IMR-90 (cell line): Measurements from ENCODE around the gene TNRC6B. TPM values are rescaled to one million over a fixed set of nuclear protein-coding genes. Genes with fewer than 3 reads are reported as not detected.

Experiments
- ATAC-seq: fragments of 200-7000 bp; cut with Tn5 transposase; 2 replicates; pipeline ENCODE4 v1.9.1; 2020; ENCODE audit warnings: low read depth, mild to moderate bottlenecking, moderate library complexity
- BruUV-seq: library from RNA; stranded (reverse); fragments of 400-500 nt; replicated peaks from 2 replicates; lab custom pipeline; 2021; lab: Mats Ljungman, UMichigan
- CTCF ChIA-PET: fragments of 300-600 bp; formaldehyde crosslinking; extraction: SDS; loops from one replicate; lab custom pipeline; 2021; ENCODE audit warnings: antibody characterized with exemption; lab: Yijun Ruan, JAX
- POLR2A ChIA-PET: fragments of 300-600 bp; sonication (Branson Sonifier 250); formaldehyde crosslinking; loops from one replicate; lab custom pipeline; 2022; ENCODE audit warnings: antibody characterized with exemption; ENCODE audit not compliant: unreplicated experiment; lab: Charles Lee
- DNase-seq: peaks from one replicate; pipeline ENCODE4 v3.0.0; 2013
- H2AFZ ChIP-seq: replicated peaks from 2 replicates; pipeline ENCODE3; 2013; ENCODE audit warnings: low read length, mild to moderate bottlenecking; ENCODE audit not compliant: poor library complexity
- H2AK5ac ChIP-seq: 2 replicates; pipeline ENCODE4 v1.6.1; 2013; ENCODE audit warnings: low read depth, low read length, inconsistent platforms
- H2AK9ac ChIP-seq: replicated peaks from 2 replicates; pipeline ENCODE3; 2013; ENCODE audit warnings: mild to moderate bottlenecking, low read depth, low read length, moderate library complexity; ENCODE audit not compliant: poor library complexity
- H2BK120ac ChIP-seq: 2 replicates; pipeline ENCODE4 v1.6.1; 2013; ENCODE audit warnings: low read depth, low read length, inconsistent platforms
- H2BK15ac ChIP-seq: 3 replicates; pipeline ENCODE4 v1.6.1; 2013; ENCODE audit warnings: low read depth, low read length, inconsistent platforms
- H2BK20ac ChIP-seq: 2 replicates; pipeline ENCODE4 v1.6.1; 2013; ENCODE audit warnings: low read depth, mild to moderate bottlenecking, inconsistent platforms, low read length, moderate library complexity
- H2BK5ac ChIP-seq: 2 replicates; pipeline ENCODE4 v1.6.1; 2013; ENCODE audit warnings: mild to moderate bottlenecking, low read depth, low read length, inconsistent platforms; ENCODE audit not compliant: poor library complexity, severe bottlenecking
- H3K14ac ChIP-seq: replicated peaks from 2 replicates; pipeline ENCODE4 v1.6.1; 2013; ENCODE audit warnings: low read depth, low read length, inconsistent platforms
- H3K18ac ChIP-seq: 2 replicates; pipeline ENCODE4 v1.6.1; 2013; ENCODE audit warnings: low read depth, low read length, control low read depth
- H3K23ac ChIP-seq: 2 replicates; pipeline ENCODE4 v1.6.1; 2013; ENCODE audit warnings: low read depth, low read length, inconsistent platforms
- H3K27ac ChIP-seq: 2 replicates; pipeline ENCODE4 v1.5.1; 2013; ENCODE audit warnings: mild to moderate bottlenecking, control low read depth, low read length; ENCODE audit not compliant: insufficient read depth
- H3K27me3 ChIP-seq: 2 replicates; pipeline ENCODE4 v1.6.1; 2013; ENCODE audit warnings: low read length; ENCODE audit not compliant: control insufficient read depth, insufficient read depth
- H3K36me3 ChIP-seq: 2 replicates; pipeline ENCODE4 v1.6.1; 2013; ENCODE audit warnings: low read length, mixed read lengths; ENCODE audit not compliant: control insufficient read depth, insufficient read depth
- H3K4ac ChIP-seq: 2 replicates; pipeline ENCODE4 v1.6.1; 2013; ENCODE audit warnings: low read depth, low read length, inconsistent platforms
- H3K4me1 ChIP-seq: 2 replicates; pipeline ENCODE4 v1.6.1; 2013; ENCODE audit warnings: low read length, mixed read lengths; ENCODE audit not compliant: control insufficient read depth, insufficient read depth
- H3K4me2 ChIP-seq: 2 replicates; pipeline ENCODE4 v1.6.1; 2013; ENCODE audit warnings: low read depth, mild to moderate bottlenecking, control low read depth, low read length, moderate library complexity
- H3K4me3 ChIP-seq: 2 replicates; pipeline ENCODE4 v1.5.1; 2013; ENCODE audit warnings: low read depth, mild to moderate bottlenecking, control low read depth, low read length, moderate library complexity; ENCODE audit not compliant: insufficient read depth
- H3K56ac ChIP-seq: 2 replicates; pipeline ENCODE4 v1.6.1; 2013; ENCODE audit warnings: low read length, inconsistent platforms; ENCODE audit not compliant: insufficient read depth; ENCODE audit errors: extremely low read depth
- H3K79me1 ChIP-seq, 2 experiments: 2 replicates each; pipeline ENCODE4 v1.6.1; 2013; ENCODE audit warnings: low read length in 2 of 2, inconsistent platforms in 1 of 2, low read depth in 1 of 2
- H3K9ac ChIP-seq: 2 replicates; pipeline ENCODE4 v1.6.1; 2013; ENCODE audit warnings: low read depth, low read length, control low read depth
- H3K9me1 ChIP-seq: 2 replicates; pipeline ENCODE4 v1.6.1; 2013; ENCODE audit warnings: low read length, inconsistent platforms; ENCODE audit not compliant: insufficient read depth
- H3K9me3 ChIP-seq: 2 replicates; pipeline ENCODE4 v1.6.1; 2013; ENCODE audit warnings: low read length; ENCODE audit not compliant: control insufficient read depth, insufficient read depth
- H4K20me1 ChIP-seq: 2 replicates; pipeline ENCODE4 v1.6.1; 2013; ENCODE audit warnings: low read length, inconsistent platforms; ENCODE audit not compliant: insufficient read depth
- H4K5ac ChIP-seq: 2 replicates; pipeline ENCODE4 v1.6.1; 2013; ENCODE audit warnings: mild to moderate bottlenecking, low read depth, low read length, control low read depth
- H4K8ac ChIP-seq, 2 experiments: 2 replicates each; pipeline ENCODE4 v1.6.1; 2013; ENCODE audit warnings: low read depth in 2 of 2, low read length in 2 of 2, control low read depth in 1 of 2, inconsistent platforms in 1 of 2
- H4K91ac ChIP-seq: 2 replicates; pipeline ENCODE4 v1.6.1; 2013; ENCODE audit warnings: low read depth, low read length, inconsistent platforms; ENCODE audit not compliant: insufficient read depth
- CHD1 ChIP-seq: IDR thresholded peaks from 2 replicates; pipeline ENCODE4 v1.6.1; 2012; ENCODE audit warnings: low read depth, low read length, improper control_type of control experiment
- ELK1 ChIP-seq: fragments of 150-350 bp; IDR thresholded peaks from 2 replicates; pipeline ENCODE4 v1.6.1; 2016; ENCODE audit warnings: low read depth, mild to moderate bottlenecking, low read length, moderate library complexity, borderline replicate concordance
- FOS ChIP-seq: fragments of 150-350 bp; IDR thresholded peaks from 2 replicates; pipeline ENCODE4 v1.6.1; 2016; ENCODE audit warnings: low read depth, low read length
- MAFK ChIP-seq: IDR thresholded peaks from 2 replicates; pipeline ENCODE4 v1.6.1; 2012; ENCODE audit warnings: low read depth, low read length, improper control_type of control experiment
- MXI1 ChIP-seq: IDR thresholded peaks from 2 replicates; pipeline ENCODE4 v1.6.1; 2012; ENCODE audit warnings: low read depth, mild to moderate bottlenecking, low read length, moderate library complexity, borderline replicate concordance
- NFE2L2 ChIP-seq: fragments of 150-350 bp; IDR thresholded peaks from 2 replicates; pipeline ENCODE4 v1.6.1; 2016; ENCODE audit warnings: low read depth, mild to moderate bottlenecking, low read length
- RAD21 ChIP-seq: IDR thresholded peaks from 2 replicates; pipeline ENCODE4 v1.6.1; 2012; ENCODE audit warnings: low read length, improper control_type of control experiment
- RCOR1 ChIP-seq: IDR thresholded peaks from 2 replicates; pipeline ENCODE4 v1.6.1; 2012; ENCODE audit warnings: mild to moderate bottlenecking, low read length, improper control_type of control experiment; ENCODE audit not compliant: insufficient replicate concordance
- RFX5 ChIP-seq: IDR thresholded peaks from 2 replicates; pipeline ENCODE4 v1.8.0; 2012; ENCODE audit warnings: low read depth, mild to moderate bottlenecking, low read length, moderate library complexity
- SMC3 ChIP-seq: fragments of 150-350 bp; IDR thresholded peaks from 2 replicates; pipeline ENCODE4 v1.6.1; 2016; ENCODE audit warnings: low read depth, mild to moderate bottlenecking, antibody characterized with exemption, low read length, moderate library complexity
- USF2 ChIP-seq: fragments of 150-350 bp; IDR thresholded peaks from 2 replicates; pipeline ENCODE4 v1.6.1; 2017; ENCODE audit warnings: mild to moderate bottlenecking, antibody characterized with exemption, low read length, low read depth
- WGBS, 2 experiments: methylation state at CpG; one replicate each; pipeline versions ENCODE4 v1.1.5 to v1.1.7; 2013; ENCODE audit warnings: missing lambda C conversion rate in 2 of 2; ENCODE audit not compliant: insufficient read length in 1 of 2; ENCODE audit errors: extremely low coverage in 2 of 2; 5-methylcytosine and 5-hydroxymethylcytosine counted together
- dilution Hi-C: fragments of 300-500 bp; cut with HindIII; formaldehyde crosslinking; loops from one replicate; pipeline ENCODE4 v1.14.3; 2018; ENCODE audit warnings: low sequenced_read_pairs; ENCODE audit not compliant: unreplicated experiment
- in situ Hi-C: fragments of 300-500 bp; cut with MboI; formaldehyde crosslinking; loops from 3 replicates; pipeline ENCODE4 v1.14.3; 2019; ENCODE audit warnings: low sequenced_read_pairs, inconsistent platforms, mixed read lengths
- intact Hi-C: fragments of 100-400 bp; cut with micrococcal nuclease; formaldehyde crosslinking; loops from 2 replicates; pipeline ENCODE4 v1.10.0; 2022
- polyA plus RNA-seq, 3 experiments: library from polyadenylated mRNA; depleted of rRNA; stranded (reverse); fragments of >200 nt; gene quantifications; 2 replicates each; pipeline ENCODE4 v1.2.3, GENCODE V29; 2012; ENCODE audit warnings: low replicate concordance in 1 of 3
- total RNA-seq: library from RNA; depleted of rRNA; stranded (reverse); fragments of >200 nt; gene quantifications from 2 replicates; pipeline ENCODE4 v1.2.3, GENCODE V29; 2012

Gene TNRC6B
- total and polyA plus RNA-seq, 2 of the 4 experiments (the other 2 are of a cell fraction) = 3.9 to 17.0 TPM

DNA sequence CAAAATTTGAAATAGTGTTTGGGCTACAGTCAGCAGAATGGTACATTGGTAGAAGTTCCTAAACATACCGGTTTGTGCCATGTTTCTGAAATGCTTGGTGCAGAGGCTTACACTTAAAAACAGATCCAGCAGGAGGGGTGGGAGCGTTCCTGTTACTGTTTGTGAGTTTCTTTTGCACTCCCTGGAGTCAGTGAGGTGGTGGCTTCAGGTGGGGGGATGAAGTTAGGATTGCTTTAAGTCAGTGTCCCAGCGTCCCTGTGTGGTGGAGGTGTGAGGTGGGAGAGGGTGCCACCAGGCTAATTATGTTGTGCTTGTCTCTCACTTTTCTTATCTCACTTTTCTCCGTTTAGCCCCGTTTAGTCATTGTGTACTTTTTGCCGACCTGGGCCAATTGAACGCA is 9.7 kb downstream of the TNRC6B start:
- no TSS peak for BruUV-seq
- intact Hi-C loops = no loop called here
- peaks cover 12% of the 10 kb centered on the region for H3K9me1 ChIP-seq
- in situ Hi-C loops = loop anchor here (10.0 kb wide), 1 partner anchor 653 kb away; the partner anchor contains the start of gene RPS19BP1
- H3K4me2 ChIP-seq = no peak overlapping the region
- no peak overlapping the region for H2BK20ac ChIP-seq
- no peak overlapping the region for H2AFZ ChIP-seq
- no peak overlapping the region for H2BK120ac ChIP-seq
- H2BK5ac ChIP-seq = no peak overlapping the region
- CTCF ChIA-PET = no interaction called here
- POLR2A ChIA-PET = no interaction called here
- H3K23ac ChIP-seq = no peak overlapping the region
- H3K79me1 ChIP-seq = peaks cover 37 to 76% of the 10 kb centered on the region in 2 experiments
- H2BK15ac ChIP-seq = no peak overlapping the region
- H3K56ac ChIP-seq = no peak overlapping the region
- no peak overlapping the region for H4K91ac ChIP-seq
- H3K27me3 ChIP-seq = no peaks in the 10 kb centered on the region
- H4K5ac ChIP-seq = no peak overlapping the region
- peaks cover 9% of the 10 kb centered on the region for H3K4me1 ChIP-seq
- no peak overlapping the region for H4K8ac ChIP-seq
- H3K18ac ChIP-seq = no peak overlapping the region
- WGBS, 2 experiments = 83% methylated on average over 1 of the region's 7 CpGs; no CpG with 5 or more reads in 1 of the 2 experiments
- H3K27ac ChIP-seq = no peak overlapping the region
- H3K36me3 ChIP-seq = no peaks in the 10 kb centered on the region
- no peak for DNase-seq
- no peak overlapping the region for H3K14ac ChIP-seq
- H3K9ac ChIP-seq = no peak overlapping the region
- dilution Hi-C loops = no loop called here
- TF ChIP-seq MXI1 (no peak), RFX5 (no peak), RAD21 (no peak), ELK1 (no peak), RCOR1 (no peak), MAFK (no peak), SMC3 (no peak), NFE2L2 (no peak), CHD1 (no peak), FOS (no peak), USF2 (no peak)
- no peak for ATAC-seq
- H3K4ac ChIP-seq = no peak overlapping the region
- H4K20me1 ChIP-seq = peaks cover 76% of the 10 kb centered on the region
- H2AK9ac ChIP-seq = no peak overlapping the region
- no peak overlapping the region for H2AK5ac ChIP-seq
- H3K4me3 ChIP-seq = no peak overlapping the region
- no peaks in the 10 kb centered on the region for H3K9me3 ChIP-seq
